ENCODE data around the gene SAG.
"Not testable (repeated sequence)": the region's sequence is repeated elsewhere in the genome, so short reads cannot be mapped to it uniquely, and the experiment has no call there.

The SAG gene

GRCh38 chr2:233334915-233335314 lies 27.3 kb downstream of the SAG start:
- no peak for DNase-seq

GRCh38 chr2:233336091-233336490 lies 28.5 kb downstream of the SAG start:
- not testable (repeated sequence) for DNase-seq

GRCh38 chr2:233336541-233336940 lies 28.9 kb downstream of the SAG start:
- DNase-seq: no peak

- DNase-seq: no peak
Observed at GRCh38 chr2:233338046-233338445, 30.4 kb downstream of the SAG start.

- DNase-seq: no peak
Observed at GRCh38 chr2:233338812-233339368, 31.3 kb downstream of the SAG start.

GRCh38 chr2:233339427-233339826 lies 31.8 kb downstream of the SAG start:
- no peak for DNase-seq

- DNase-seq: no peak
Observed at GRCh38 chr2:233341296-233341695, 33.7 kb downstream of the SAG start.

GRCh38 chr2:233342301-233342700 lies 34.7 kb downstream of the SAG start:
- DNase-seq: no peak

- no peak for DNase-seq
Observed at GRCh38 chr2:233343171-233343705, 35.6 kb downstream of the SAG start.

- DNase-seq: no peak
Observed at GRCh38 chr2:233346376-233346775, 38.8 kb downstream of the SAG start.

GRCh38 chr2:233346930-233347329 lies 39.3 kb downstream of the SAG start:
- DNase-seq: no peak

- no peak for DNase-seq
Observed at GRCh38 chr2:233349005-233349998, 41.7 kb downstream of the SAG start.

GRCh38 chr2:233350708-233351107 lies 43.1 kb downstream of the SAG start:
- DNase-seq: no peak

- no peak for DNase-seq
Observed at GRCh38 chr2:233351423-233351822, 43.8 kb downstream of the SAG start.

- no peak for DNase-seq
Observed at GRCh38 chr2:233352141-233352842, 44.7 kb downstream of the SAG start.

GRCh38 chr2:233353101-233353768 lies 45.6 kb downstream of the SAG start:
- DNase-seq: no peak

- peak; percentile 77 for DNase-seq
Observed at GRCh38 chr2:233353769-233354499, 46.3 kb downstream of the SAG start, which contains the start of gene DGKD. DGKD (plus strand) TSS chr2:233354494; CDS start chr2:233354519, 25 bp downstream.

GRCh38 chr2:233354500-233354924 lies 46.9 kb downstream of the SAG start:
- no peak for DNase-seq

- no peak for DNase-seq
Observed at GRCh38 chr2:233354971-233355574, 47.5 kb downstream of the SAG start.

- DNase-seq: no peak
Observed at GRCh38 chr2:233355916-233356315, 48.3 kb downstream of the SAG start.

Measured in T-helper 9 cell (primary cell).